ENCODE measurements around the gene MED16.
A peak's percentile ranks its signal among the peaks of the same experiment; 100 is the strongest.

The MED16 gene

DNA sequence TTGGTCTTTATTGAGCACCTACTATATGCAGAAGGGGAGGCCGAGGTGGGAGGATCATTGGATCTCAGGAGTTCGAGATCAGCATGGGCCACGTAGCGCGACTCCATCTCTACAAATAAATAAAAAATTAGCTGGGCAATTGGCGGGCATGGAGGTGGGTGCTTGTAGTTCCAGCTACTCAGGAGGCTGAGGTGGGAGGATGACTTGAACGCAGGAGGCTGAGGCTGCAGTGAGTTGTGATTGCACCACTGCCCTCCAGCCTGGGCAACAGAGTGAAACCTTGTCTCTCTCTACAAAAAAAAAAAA is 29.7 kb downstream of the MED16 start:
- no peak overlapping the region for H3K4me3 ChIP-seq (ENCODE audit: low read depth, low read length)
- in situ Hi-C loops (cut with HindIII; ENCODE audit: low sequenced_read_pairs) = no loop called here
- TF ChIP-seq, protein P1, sequence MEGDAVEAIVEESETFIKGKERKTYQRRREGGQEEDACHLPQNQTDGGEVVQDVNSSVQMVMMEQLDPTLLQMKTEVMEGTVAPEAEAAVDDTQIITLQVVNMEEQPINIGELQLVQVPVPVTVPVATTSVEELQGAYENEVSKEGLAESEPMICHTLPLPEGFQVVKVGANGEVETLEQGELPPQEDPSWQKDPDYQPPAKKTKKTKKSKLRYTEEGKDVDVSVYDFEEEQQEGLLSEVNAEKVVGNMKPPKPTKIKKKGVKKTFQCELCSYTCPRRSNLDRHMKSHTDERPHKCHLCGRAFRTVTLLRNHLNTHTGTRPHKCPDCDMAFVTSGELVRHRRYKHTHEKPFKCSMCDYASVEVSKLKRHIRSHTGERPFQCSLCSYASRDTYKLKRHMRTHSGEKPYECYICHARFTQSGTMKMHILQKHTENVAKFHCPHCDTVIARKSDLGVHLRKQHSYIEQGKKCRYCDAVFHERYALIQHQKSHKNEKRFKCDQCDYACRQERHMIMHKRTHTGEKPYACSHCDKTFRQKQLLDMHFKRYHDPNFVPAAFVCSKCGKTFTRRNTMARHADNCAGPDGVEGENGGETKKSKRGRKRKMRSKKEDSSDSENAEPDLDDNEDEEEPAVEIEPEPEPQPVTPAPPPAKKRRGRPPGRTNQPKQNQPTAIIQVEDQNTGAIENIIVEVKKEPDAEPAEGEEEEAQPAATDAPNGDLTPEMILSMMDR (IDR thresholded peaks at IDR 0.05; ENCODE audit: low read depth, low read length) = no peak
- no peak for DNase-seq (ENCODE audit: low read depth, low spot score)

DNA sequence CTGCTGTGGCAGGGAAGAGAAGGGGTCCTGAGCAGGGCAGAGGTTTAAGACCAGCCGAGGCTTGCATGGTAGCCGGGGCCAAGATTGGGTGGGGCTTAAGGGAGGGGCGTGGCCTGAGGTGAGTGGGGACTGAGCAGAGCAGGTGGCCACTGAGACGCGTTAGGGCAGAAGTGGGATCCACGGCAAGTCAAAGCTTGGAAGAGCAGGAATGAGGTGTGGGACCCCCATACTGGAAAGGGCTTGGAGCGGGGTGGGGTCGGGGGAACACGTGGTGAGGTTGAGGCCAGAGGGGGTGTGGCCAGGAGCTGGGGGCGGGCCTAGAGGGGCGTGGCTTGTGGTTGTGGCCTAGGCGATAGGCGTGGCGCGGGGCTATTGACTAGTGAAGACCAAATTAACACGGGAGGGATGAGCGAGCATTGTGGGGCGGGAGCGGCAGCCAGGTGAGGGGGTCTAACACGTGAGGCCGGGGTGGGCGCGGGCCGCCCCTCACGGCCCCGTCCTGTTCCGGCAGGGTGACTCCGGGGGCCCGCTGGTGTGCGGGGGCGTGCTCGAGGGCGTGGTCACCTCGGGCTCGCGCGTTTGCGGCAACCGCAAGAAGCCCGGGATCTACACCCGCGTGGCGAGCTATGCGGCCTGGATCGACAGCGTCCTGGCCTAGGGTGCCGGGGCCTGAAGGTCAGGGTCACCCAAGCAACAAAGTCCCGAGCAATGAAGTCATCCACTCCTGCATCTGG is 30.2 kb downstream of the MED16 start:
- H3K4me3 ChIP-seq (ENCODE audit: low read depth, low read length) = no peak overlapping the region
- in situ Hi-C loops (cut with HindIII; ENCODE audit: low sequenced_read_pairs) = no loop called here
- peak; percentile 36 for DNase-seq (ENCODE audit: low read depth, low spot score)
- TF ChIP-seq, protein P1 (IDR thresholded peaks at IDR 0.05; ENCODE audit: low read depth, low read length) = no peak

DNA sequence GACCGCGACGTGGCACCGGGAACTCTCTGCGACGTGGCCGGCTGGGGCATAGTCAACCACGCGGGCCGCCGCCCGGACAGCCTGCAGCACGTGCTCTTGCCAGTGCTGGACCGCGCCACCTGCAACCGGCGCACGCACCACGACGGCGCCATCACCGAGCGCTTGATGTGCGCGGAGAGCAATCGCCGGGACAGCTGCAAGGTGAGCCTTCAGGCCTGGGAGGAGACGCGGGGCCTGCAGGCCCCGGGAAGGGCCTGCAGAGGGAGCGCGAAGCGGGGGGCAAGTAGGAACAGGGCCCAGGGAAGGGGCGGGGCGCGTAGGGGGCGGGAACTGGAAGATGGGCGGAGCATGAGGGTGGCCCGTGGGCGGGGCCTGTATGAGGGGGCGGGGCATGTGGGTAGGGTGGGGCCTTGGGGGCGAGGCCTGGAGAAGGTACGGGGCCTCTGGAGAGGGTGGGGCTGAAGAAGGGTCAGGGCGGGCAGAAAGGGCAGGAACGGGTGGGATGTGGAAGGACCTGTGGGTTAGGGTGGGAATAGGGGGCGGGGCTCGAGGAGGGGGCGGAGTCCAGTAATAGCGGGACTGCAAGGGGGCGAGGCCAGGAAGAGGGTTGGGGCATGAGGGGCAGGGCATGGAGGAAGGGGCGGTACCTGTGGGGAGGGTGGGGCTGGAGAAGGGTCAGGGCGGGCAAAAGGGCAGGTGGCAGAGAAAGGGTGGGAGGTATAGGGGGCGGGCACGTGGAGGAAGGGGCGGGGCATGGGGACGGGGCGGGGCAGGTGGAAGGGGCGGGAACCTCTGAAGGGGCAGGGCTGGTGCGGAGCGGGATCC is 31.0 kb downstream of the MED16 start:
- in situ Hi-C loops (cut with HindIII; ENCODE audit: low sequenced_read_pairs) = no loop called here
- no peak overlapping the region for H3K4me3 ChIP-seq (ENCODE audit: low read depth, low read length)
- TF ChIP-seq, protein P1 (IDR thresholded peaks at IDR 0.05; ENCODE audit: low read depth, low read length) = peak; percentile 21
- peak; percentile 23 for DNase-seq (ENCODE audit: low read depth, low spot score)

DNA sequence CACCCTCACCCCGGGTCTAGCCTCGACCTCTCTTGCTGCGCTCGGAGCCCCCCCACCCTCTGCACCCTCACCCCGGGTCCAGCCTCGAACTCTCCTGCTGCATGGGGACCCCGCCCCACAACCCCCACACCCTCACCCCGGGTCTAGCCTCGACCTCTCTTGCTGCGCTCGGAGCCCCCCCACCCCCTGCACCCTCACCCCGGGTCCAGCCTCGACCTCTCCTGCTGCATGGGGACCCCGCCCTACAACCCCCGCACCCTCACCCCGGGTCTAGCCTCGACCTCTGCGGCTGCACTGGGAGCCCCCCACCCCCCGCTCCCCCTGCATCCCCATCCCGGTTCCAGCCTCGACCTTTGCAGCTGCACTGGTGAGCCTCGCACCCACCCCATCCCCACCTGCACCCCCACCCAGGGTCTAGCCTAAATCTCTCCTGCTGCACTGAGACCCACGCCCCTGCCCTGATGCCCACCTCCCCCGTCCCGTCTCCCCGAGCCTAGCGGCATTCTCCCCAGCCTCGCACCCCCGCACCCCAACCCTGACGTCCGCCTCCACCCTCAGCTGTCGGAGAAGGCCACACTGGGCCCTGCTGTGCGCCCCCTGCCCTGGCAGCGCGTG is 31.7 kb downstream of the MED16 start:
- TF ChIP-seq, protein P1 (IDR thresholded peaks at IDR 0.05; ENCODE audit: low read depth, low read length) = no peak
- no peak overlapping the region for H3K4me3 ChIP-seq (ENCODE audit: low read depth, low read length)
- in situ Hi-C loops (cut with HindIII; ENCODE audit: low sequenced_read_pairs) = no loop called here
- DNase-seq (ENCODE audit: low read depth, low spot score) = no peak

DNA sequence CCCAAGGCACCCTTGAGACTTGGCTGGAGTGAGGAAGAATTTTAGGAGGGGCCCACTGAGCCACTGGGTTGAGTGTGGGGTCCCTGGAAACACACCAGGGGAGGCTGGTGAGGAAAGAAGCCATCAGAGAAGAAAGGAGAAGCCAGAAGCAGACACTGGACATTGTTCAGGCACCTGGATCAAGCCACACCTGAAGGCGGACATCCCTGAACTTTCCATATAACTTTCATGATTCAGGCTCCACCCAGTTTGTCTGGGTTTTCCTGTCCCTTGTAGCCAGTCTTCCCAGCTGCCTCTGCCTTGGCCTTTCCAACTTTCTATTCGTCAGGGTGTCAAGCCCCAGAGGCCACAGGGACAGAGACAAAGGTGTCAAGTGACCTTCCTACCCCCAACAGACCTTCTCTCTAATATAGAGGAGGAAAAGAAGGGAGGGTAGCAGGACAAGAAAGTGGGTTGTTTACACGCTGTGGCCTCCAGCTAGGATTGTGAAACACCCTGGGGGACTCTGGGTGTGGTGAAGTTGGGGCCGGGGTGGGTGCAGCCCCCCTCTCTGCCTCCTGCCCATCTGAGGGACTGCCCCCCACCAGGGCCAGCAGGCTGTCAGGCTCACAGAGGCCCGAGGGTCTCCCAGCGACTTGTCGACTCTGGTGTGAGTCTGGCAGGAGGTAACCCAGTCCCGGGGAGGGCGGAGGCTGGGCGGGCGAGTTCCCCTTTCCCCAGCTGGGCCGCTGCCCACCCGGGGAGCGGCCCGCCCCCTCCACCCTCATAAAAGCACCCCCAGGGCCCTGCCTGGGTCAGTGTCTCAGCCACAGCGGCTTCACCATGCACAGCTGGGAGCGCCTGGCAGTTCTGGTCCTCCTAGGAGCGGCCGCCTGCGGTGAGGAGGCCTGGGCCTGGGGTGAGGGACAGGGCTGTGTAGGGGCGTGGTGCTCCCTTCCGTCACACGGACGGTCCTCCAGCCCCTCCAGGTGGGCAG is 33.8 kb downstream of the MED16 start, which contains the start of gene CFD:
CFD (plus strand) TSS at position 797 of the 976 bp plus-strand sequence; CDS start at position 823, 26 bp downstream.
- H3K4me3 ChIP-seq (ENCODE audit: low read depth, low read length) = no peak within 1 kb of the TSS
- DNase-seq (ENCODE audit: low read depth, low spot score) = no peak
- in situ Hi-C loops (cut with HindIII; ENCODE audit: low sequenced_read_pairs) = no loop called here
- TF ChIP-seq, protein P1 (IDR thresholded peaks at IDR 0.05; ENCODE audit: low read depth, low read length) = no peak

DNA sequence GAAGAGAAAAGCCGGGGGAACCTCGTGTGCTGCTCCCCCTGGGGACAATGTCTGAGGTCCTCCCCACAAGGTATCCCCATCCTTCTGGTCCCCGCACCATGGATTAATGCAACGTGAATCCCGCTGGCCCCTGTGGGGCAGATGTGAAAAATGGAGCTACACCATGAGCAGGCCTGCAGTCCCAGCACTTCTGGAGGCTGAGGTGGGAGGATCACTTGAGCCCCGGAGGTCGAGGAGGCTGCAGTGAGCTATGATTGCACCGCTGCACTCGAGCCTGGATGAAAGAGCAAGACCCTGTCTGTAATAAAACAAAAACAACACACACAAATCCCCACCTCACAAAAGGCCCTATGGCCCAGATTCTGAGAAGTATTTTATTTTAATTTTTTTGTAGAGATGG is 34.7 kb downstream of the MED16 start:
- no peak for DNase-seq (ENCODE audit: low read depth, low spot score)
- in situ Hi-C loops (cut with HindIII; ENCODE audit: low sequenced_read_pairs) = no loop called here
- H3K4me3 ChIP-seq (ENCODE audit: low read depth, low read length) = no peak overlapping the region
- TF ChIP-seq, protein P1 (IDR thresholded peaks at IDR 0.05; ENCODE audit: low read depth, low read length) = no peak
